HG03342 (cell line): ENCODE data around the gene PLEKHM3.

Experiments
- ATAC-seq: cut with Tn5 transposase; IDR thresholded peaks from one replicate; pipeline ENCODE4 v1.9.1; 2021; ENCODE audit warnings: mild to moderate bottlenecking, moderate library complexity; ENCODE audit not compliant: unreplicated experiment

The PLEKHM3 gene

DNA sequence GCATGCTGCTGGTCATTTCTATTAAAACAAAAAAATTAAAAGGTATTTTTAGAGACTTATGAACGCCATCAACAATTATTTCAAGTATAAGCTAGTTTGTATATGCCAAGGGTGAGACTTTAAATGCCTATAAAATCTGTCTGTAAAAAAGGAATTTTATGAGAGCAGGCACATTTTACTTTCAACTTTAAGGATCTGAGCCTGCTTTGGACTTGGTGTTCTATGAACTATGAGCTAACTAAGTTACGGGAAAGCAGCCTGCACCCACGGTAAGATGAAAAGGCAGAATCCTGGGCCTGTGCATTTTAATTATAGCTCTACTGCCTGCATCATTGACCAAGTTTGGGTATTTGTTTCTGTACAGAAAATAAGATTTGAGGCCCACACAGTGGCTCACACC lies 95.4 kb downstream of the PLEKHM3 start:
- ATAC-seq: no peak

DNA sequence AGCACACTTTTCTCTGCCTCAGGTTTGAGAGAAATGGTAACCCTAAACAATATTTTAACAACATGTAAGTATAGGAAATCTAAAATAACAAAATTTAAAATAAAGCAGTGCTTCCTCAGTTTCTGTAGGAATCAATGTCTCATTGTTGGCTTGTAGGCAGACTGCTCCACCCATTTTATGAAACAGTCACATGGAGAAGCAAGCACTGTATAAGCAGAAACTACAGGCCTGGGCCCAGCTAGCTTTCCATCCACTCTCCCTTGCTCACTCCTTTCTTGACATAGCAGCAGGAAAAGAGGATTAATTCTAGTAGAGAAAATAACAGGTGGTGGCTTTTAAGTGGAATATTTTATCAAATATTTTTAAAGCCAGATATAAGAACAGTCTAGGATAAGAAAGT lies 97.2 kb downstream of the PLEKHM3 start:
- no peak for ATAC-seq

DNA sequence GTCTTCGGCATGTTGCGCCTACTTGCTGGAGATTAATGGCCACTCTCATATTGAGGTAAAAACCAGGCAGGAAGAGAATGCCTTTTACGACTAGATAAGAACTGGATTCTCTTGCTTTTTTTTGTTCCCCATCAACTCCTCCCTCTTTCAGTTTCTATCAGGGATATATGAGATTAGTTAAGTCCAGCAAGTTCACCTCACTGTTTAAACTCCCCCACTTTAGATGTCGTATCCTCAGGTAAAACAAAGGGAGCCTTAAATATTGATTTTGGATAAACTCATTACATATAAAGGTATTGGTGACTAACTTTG lies 98.4 kb downstream of the PLEKHM3 start:
- ATAC-seq: no peak

DNA sequence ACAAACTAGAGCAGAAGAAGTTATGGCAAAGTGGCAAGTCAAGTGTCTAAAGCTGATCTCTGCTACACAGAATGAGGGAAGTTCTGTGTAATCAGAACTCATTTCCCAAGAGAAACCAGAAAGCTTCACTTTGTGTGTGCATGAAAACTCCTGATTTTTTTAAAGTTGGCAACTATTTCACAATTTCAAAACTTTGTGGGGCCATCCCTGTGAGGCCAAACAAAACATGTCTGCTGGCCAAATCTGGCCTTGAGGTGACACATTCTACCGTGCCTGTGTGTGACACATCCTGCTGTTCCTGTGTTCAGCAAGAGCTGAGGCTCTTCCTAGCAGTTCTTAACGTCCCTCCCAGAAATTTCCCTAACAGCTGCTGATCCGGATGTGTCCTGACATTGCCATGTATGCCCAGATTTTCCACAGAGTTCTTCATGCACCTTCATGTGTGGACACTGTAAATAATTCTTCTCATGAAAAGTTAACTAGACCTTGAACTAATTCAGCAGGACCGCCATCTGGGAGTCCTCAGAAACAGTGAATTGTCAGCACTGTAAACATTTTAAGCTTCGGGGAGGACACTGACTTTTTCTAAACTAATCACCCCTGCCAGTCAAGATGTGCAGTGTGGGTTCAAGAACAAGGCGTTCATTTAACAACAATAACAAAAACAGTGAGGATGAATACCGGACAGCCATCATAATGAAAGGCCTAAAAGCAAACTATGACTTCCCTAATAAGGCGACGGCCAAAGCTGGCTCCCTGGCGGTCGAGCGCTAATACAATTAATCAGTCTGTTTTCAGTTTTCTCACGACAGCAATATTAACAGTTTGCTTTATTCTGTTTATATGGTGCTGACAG lies 99.0 kb downstream of the PLEKHM3 start:
- ATAC-seq: no peak

DNA sequence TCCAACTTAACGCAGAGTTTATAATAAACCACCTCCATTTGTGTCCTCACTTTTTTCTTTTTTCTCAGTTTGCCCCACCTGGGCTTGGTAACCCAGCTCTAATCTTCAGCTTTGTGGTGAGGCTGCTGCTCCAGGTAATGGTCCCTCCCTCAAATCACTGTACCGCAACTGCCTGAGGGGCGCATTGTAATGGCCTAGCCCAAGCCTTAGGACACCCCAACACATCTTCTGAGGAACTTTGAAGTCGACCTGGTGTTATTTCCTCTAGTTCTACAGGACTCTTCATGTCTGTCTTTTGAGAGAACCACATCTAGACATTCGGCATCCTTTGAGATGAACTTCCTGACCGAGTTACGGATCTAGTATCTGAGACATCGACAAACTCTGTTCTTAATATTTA lies 99.7 kb downstream of the PLEKHM3 start:
- ATAC-seq: no peak

DNA sequence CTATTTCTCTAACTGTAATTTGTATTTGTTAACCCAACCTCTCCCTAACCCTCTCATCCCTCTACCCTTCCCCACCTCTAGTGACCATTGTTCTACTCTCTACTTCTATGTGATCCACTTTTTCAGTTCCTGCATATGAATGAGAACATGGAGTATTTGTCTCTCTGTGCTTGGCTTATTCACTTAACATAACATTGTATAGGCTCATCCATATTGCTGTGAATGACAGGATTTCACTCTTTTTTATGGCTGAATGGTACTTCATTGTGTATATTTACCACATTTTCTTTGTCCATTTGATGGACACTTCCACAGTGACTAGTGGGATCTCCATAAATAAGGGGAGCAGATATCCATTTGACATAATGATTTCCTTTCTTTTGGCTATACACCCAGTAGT lies 103.7 kb downstream of the PLEKHM3 start:
- ATAC-seq: no peak

DNA sequence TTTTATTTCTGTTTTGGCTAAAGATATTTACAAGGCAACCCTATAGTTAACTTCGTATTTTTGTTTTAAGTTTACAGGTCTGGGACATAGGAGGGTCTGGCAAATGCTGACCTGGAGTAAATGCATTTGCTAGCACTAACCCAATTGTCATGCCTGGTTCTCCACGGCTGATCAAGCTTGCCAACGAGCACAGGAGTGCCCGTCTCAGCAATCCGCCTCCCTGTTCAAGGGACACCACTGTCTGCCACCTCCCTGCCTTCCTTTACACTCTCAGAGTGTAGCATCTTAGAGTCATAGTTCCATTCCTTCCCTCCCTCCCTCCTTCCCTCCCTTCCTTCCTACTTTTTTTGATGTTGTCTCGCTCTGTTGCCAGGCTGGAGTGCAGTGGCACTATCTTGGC lies 104.6 kb downstream of the PLEKHM3 start:
- no peak for ATAC-seq

DNA sequence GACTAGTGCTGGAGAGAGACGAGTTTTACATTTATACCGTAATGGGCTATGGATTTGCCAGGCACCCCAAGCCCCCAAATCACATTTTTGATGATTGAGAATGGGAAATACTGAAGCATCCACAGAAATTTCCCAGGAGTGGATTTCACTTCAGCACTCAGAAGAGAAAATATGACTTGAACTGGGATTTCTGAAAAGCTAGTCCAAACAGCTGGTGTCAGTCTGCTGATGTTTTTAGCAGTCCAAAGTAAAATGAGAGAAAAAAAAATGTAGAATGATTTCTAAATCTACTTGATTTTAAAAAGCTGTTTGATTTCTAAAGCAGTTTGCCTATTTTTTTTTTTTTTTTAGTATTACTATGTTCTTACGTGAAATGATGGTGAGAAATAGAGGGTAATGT lies 105.0 kb downstream of the PLEKHM3 start:
- ATAC-seq: no peak

DNA sequence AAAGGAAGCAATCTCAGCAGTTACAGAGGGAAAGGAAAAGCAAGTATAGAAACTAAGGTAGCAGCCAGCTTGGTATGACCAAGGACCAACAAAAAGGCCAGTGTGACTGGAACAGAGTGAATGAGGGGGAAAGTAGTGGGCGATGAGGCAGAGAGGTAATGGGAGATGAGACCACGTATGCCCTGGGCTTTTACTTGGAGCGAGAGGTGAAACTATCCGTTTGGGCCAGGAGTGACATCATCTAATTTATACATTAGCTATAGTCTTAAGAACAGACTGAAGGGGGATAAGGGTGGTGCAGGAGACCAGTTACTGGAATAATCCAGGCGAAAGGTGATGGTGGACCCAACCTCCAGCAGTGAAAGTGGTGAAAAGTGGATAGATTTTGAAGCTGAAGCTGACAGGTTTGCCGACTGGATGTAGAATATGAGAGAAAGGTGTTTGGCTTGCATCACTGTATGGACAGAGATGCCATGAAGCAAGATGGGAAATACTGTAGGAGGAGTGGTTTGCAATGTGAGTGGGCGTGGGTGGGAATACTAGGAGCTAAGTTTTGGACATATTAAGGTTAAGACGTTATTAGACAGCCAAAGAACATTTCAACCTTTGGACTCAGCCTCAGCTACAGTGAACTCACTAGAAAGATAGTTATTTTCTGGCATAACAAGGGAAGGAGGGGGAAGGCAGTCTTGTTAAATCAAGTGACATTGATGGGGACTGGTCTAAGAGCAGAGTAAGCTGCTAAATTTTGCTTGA lies 106.0 kb downstream of the PLEKHM3 start:
- ATAC-seq: no peak

DNA sequence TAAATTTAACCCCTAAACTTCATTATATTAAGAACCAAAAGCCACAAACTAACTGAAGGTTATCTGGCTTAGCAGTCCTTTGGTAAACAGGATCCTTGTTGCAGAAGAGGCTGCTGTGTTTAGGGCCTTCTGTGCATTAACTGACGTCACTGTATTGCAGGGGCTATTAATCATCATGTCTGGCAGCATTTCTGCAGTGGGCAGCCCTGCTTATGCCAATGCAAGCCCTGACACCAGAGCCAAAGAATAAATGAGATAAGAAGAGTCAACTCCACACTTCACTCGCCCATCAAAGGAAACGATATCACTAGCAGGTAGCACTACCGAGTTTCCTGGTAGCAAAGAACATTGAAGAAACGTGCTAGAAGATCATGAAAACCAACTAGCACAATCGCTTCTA lies 110.6 kb downstream of the PLEKHM3 start:
- no peak for ATAC-seq

DNA sequence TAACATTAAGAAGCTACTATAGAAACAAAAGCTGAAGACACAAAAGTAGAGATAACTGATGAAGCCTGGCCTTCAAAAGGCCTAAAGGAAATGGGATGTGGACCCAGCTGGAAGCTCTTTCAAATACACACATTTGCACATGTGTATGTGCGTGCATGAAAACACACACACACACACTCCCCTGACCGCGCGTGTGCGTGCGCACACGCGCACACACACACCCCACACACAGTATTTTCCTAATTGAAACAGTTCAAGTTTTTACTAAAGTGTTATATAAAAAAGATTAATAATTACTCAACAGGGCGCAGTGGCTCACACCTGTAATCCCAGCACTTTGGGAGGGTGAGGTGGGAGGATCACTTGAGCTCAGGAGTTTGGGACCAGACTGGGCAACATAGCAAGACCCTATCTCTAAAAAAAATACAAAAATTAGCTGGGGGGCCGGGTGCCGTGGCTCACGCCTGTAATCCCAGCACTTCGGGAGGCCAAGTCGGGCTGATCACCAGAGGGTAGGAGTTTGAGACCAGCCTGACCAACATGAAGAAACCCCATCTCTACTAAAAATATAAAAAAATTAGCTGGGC lies 111.5 kb downstream of the PLEKHM3 start:
- no peak for ATAC-seq

DNA sequence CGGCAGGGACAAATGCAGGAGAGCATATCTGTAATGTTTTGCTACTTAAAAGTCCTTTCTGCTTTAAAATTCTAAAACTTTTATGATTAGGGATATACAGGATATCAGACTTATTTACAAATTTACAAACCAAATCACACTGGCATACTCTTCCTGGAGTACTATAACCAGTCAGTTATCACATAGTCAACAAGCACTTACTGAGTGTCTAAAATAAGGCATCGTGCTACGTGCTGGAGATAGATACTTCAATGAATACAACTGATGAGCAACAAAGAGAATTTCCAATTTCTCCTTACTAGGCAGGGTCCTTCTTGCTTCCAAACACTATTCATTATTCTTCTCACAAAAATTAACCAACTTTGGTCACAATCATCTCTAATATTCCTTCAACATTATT lies 113.5 kb downstream of the PLEKHM3 start:
- ATAC-seq: no peak

DNA sequence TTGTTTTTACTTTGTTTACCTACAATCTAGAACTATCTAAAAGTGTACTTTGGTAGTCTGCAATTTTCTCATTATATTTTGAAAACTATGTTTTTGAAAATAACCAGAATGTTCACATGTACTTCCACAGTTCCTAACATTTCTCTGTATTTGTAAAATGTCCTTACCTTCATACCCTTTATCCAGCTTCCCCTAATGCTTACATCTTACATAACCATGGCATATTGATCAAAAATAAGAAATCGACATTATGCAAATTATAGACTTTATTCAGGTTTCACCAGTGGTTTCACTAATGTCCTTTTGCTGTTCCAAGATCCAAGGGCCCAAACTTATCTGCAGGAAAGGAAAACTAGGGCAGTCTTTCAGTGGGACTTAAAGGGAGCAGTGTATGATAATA lies 114.1 kb downstream of the PLEKHM3 start:
- no peak for ATAC-seq

DNA sequence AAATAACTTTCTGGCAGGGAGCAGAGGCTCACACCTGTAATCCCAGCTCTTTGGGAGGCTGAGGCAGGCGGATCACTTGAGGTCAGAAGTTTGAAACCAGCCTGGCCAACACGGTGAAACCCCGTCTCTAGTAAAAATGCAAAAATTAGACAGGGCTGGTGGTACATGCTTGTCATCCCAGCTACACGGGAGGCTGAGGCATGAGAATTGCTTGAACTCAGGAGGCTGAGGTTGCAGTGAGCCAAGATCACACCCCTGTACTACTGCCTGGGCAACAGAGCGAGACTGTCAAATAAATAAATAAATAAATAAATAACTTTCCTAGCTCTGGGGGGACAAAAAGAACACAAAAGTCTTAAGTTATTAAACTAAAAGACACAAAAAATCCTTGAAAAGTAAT lies 118.8 kb downstream of the PLEKHM3 start:
- peak; percentile 46 for ATAC-seq

DNA sequence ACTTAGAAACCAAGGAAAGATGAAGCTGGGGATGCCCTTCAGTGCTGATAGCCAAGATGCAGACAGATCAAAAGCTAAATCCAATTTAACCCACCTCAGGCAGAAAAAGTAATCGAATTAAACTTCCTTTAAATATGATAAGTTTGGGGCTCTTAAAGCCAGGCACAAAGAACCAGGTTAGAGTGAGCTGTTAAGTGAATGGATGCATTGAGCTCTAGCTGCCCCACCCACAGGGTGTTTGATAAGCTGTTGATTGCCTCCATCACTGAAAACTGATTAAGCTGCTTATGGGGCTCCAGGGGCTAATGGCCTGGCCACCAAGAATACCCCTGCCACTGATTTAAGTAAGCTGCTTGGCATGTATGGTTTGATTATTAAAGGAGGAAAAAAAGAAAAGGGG lies 119.8 kb downstream of the PLEKHM3 start:
- ATAC-seq: no peak

DNA sequence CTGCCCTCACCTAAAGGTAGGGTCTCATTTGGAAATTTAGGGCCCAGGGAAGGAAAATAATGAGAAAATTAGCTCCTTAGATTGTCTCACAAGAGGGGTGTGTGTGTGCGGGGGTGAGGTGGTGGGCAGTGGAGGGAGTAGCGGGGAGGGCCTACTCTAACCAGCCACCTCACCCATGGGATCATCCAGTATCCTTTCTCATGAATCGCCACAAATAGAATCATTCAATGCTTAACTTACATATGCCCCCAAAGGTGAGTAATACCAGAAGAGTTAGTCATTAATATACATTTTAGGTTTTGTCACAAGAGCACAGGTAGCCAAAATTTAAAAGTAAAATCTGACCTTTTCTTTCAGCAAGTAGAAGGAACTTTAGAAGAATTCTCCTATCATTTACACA lies 122.1 kb downstream of the PLEKHM3 start:
- ATAC-seq: no peak

DNA sequence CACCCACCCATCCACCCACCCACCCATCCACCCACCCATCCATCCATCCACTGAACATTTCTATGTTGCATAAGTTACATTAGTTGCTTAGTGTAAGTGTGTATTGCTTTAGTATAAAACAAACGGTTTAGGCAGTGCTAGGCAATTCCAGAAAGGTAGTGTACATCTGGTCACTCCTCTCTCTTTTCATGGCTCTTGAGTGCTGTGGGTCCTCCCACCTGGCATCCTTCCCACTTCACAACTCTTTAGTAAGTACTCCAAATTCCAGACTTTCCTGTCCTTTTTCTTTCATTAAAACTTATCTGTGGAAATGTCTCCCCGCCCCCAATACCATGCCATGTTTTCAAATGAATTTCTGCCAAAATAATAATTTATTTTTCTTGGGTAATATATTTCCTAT lies 122.5 kb downstream of the PLEKHM3 start:
- ATAC-seq: no peak

DNA sequence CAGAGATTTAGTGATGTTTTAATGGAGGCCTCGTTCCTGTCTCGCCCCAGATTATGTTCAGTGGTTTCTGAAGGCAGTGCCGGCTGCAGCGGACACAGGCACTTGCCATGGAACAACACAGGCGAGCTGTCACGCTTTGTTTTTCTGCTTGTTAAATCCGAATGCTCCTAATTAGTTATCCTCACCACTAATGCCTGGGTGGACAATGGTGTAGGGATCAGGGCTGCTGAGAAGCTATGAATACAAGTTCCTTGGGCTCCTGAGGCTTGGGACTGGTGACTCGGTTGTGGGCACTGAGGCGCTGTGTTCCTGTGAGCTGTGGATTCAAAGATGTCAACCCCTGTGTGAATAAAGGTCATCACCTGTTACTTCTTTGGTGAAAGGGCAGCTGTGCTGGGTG lies 123.5 kb downstream of the PLEKHM3 start:
- no peak for ATAC-seq

DNA sequence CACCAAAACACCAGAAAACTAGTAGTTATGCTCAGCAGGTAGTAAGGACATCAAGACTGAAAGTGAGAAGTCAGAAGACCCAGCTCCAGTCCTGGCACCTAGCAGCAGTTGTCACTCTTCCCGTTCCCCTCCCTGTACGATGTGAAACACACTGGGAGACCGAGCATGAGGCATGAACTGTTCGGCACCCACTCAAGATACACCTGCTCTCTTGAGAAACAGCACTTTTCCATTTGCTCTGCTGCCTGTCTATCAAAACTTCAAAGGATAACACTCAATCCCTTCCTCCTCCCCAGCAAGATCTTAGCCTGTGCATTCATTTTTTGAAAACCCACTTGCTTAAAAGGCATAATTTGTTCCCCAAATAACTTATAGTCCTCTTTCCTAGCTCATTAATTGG lies 123.9 kb downstream of the PLEKHM3 start:
- ATAC-seq: no peak

DNA sequence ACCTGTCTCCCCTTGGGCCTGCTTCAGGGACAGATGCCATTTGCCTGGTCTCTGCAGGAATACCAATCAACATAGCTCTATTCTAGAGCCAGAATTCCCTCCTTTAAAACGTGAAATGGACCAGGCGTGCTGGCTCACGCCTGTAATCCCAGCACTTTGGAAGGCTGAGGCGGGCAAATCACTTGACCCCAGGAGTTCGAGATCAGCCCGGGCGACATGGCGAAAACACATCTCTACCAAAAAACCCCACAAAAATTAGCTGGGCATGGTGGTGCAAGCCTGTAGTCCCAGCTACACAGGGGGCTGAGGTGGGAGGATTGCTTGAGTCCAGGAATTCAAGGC lies 127.0 kb downstream of the PLEKHM3 start:
- no peak for ATAC-seq

DNA sequence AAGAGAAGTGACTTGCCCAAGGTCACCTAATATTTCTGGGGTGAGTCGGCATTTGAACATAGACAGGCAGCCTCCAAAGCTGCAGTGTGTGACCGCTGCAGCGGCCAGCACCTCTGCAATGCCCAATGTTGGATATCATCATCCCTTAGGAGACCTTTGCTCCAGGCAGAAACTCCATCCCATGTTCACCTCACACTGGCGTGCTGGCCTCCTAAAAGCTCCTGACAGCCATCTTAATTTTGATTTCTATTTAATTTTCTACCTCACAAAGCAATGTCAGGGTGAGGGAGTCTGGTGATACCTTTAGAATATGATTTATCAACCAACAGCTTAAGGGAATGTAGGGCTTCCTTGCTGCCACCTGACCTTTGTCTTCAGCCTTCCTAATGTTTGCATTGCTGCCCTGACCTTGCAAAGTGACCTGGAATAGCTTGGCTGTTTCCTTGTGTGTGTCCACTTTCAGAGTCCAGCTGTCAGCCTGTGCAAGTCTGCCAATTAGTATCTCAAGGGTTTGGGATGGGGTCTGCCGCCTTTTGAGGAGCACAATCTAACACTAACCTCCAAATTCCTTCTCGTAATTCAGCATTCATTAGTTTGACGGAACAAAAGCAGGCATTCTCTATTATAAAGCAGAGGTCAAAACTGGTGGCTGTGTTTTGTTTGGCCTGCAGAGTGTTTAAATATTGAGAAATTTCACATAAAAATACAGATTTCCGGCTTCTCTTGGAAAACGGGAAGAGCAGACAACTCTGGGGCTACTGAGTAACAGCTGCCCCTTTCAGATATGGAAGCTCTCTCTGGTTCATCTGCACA lies 127.6 kb downstream of the PLEKHM3 start:
- no peak for ATAC-seq
